Liver (tissue), 9 donors: ENCODE results near the gene ATP11B. TPM values are rescaled to one million over a fixed set of nuclear protein-coding genes. Genes with fewer than 3 reads are reported as not detected.

Source experiments
- DNase-seq: peaks from one replicate; pipeline ENCODE4 v3.0.0-alpha.2; 2017; ENCODE audit warnings: low spot score
- H3K27ac ChIP-seq, 2 donors: one replicate each; pipeline ENCODE4 v1.7.0; 2013; ENCODE audit warnings: inconsistent platforms in 2 of 2, low read length in 2 of 2, control low read depth in 1 of 2, low read depth in 1 of 2, mild to moderate bottlenecking in 1 of 2
- H3K27me3 ChIP-seq, 4 donors: one replicate each; pipeline versions ENCODE4 v1.6.1 to v1.7.0; 2013; ENCODE audit warnings: low read length in 3 of 4, inconsistent platforms in 1 of 4, mild to moderate bottlenecking in 1 of 4, moderate library complexity in 1 of 4; ENCODE audit not compliant: control insufficient read depth in 4 of 4, insufficient read depth in 4 of 4
- H3K36me3 ChIP-seq, 4 donors: one replicate each; pipeline versions ENCODE4 v1.6.1 to v1.7.0; 2013; ENCODE audit warnings: low read length in 3 of 4, mild to moderate bottlenecking in 3 of 4, low read depth in 1 of 4, moderate library complexity in 1 of 4; ENCODE audit not compliant: control insufficient read depth in 4 of 4, insufficient read depth in 3 of 4
- H3K4me1 ChIP-seq, 4 donors: one replicate each; pipeline versions ENCODE4 v1.6.1 to v1.7.0; 2013; ENCODE audit warnings: low read length in 3 of 4, mild to moderate bottlenecking in 3 of 4, moderate library complexity in 1 of 4; ENCODE audit not compliant: control insufficient read depth in 4 of 4, insufficient read depth in 4 of 4
- H3K4me3 ChIP-seq, 3 donors: one replicate each; pipeline versions ENCODE4 v1.6.1 to v1.7.0; 2013; ENCODE audit warnings: low read length in 3 of 3, control low read depth in 1 of 3, low read depth in 1 of 3, mild to moderate bottlenecking in 1 of 3
- H3K9ac ChIP-seq, 2 donors: one replicate each; pipeline ENCODE4 v1.7.0; 2013; ENCODE audit warnings: low read length in 2 of 2, mild to moderate bottlenecking in 2 of 2, moderate library complexity in 2 of 2, control low read depth in 1 of 2, low read depth in 1 of 2
- H3K9me3 ChIP-seq, 4 donors: one replicate each; pipeline versions ENCODE4 v1.6.1 to v1.7.0; 2013; ENCODE audit warnings: low read length in 3 of 4; ENCODE audit not compliant: control insufficient read depth in 4 of 4
- ATF3 ChIP-seq: IDR thresholded peaks from 2 replicates; pipeline ENCODE4 v1.6.1; 2016; ENCODE audit warnings: antibody characterized with exemption
- CTCF ChIP-seq: fragments of 150-350 bp; IDR thresholded peaks from 2 replicates; pipeline ENCODE4 v1.5.1; 2017; ENCODE audit warnings: improper control_type of control experiment, low read depth, low read length; ENCODE audit not compliant: missing input control
- EGR1 ChIP-seq, 2 donors: IDR thresholded peaks; 2 replicates each; pipeline ENCODE4 v1.6.1; 2016 to 2018; ENCODE audit warnings: antibody characterized with exemption in 2 of 2, low read depth in 2 of 2
- FOXA1 ChIP-seq: IDR thresholded peaks from 2 replicates; pipeline ENCODE4 v1.6.1; 2016; ENCODE audit warnings: antibody characterized with exemption
- FOXA2 ChIP-seq: IDR thresholded peaks from 2 replicates; pipeline ENCODE4 v1.6.1; 2016; ENCODE audit warnings: antibody characterized with exemption
- GABPA ChIP-seq, 2 donors: IDR thresholded peaks in 1 of 2; conservative IDR thresholded peaks in 1 of 2; 2 replicates each; pipeline ENCODE4 v1.6.1; 2016; ENCODE audit warnings: antibody characterized with exemption in 2 of 2, mild to moderate bottlenecking in 1 of 2, moderate library complexity in 1 of 2
- HNF4A ChIP-seq, 2 donors: conservative IDR thresholded peaks; 2 replicates each; pipeline ENCODE4 v1.6.1; 2016; ENCODE audit warnings: antibody characterized with exemption in 2 of 2, mild to moderate bottlenecking in 2 of 2
- HNF4G ChIP-seq: IDR thresholded peaks from 2 replicates; pipeline ENCODE4 v1.6.1; 2016; ENCODE audit warnings: antibody characterized with exemption
- JUND ChIP-seq, 2 donors: IDR thresholded peaks; 2 replicates each; pipeline ENCODE4 v1.6.1; 2016; ENCODE audit warnings: antibody characterized with exemption in 2 of 2
- MAX ChIP-seq: IDR thresholded peaks from 2 replicates; pipeline ENCODE4 v1.6.1; 2016; ENCODE audit warnings: antibody characterized with exemption
- NR2F2 ChIP-seq: IDR thresholded peaks from 2 replicates; pipeline ENCODE4 v1.6.1; 2016; ENCODE audit warnings: antibody characterized with exemption
- RAD21 ChIP-seq, 2 donors: IDR thresholded peaks; 2 replicates each; pipeline ENCODE4 v1.6.1; 2016; ENCODE audit warnings: antibody characterized with exemption in 2 of 2, mild to moderate bottlenecking in 2 of 2
- REST ChIP-seq: IDR thresholded peaks from 2 replicates; pipeline ENCODE4 v1.6.1; 2016; ENCODE audit warnings: antibody characterized with exemption, mild to moderate bottlenecking
- RXRA ChIP-seq, 2 donors: IDR thresholded peaks; 2 replicates each; pipeline ENCODE4 v1.6.1; 2017 to 2018; ENCODE audit warnings: antibody characterized with exemption in 2 of 2, mild to moderate bottlenecking in 1 of 2
- SP1 ChIP-seq: IDR thresholded peaks from 2 replicates; pipeline ENCODE4 v1.6.1; 2018; ENCODE audit warnings: antibody characterized with exemption, mild to moderate bottlenecking
- TAF1 ChIP-seq: conservative IDR thresholded peaks from 2 replicates; pipeline ENCODE4 v1.6.1; 2016; ENCODE audit warnings: antibody characterized with exemption, mild to moderate bottlenecking
- YY1 ChIP-seq: IDR thresholded peaks from 2 replicates; pipeline ENCODE4 v1.6.1; 2016; ENCODE audit warnings: antibody characterized with exemption, mild to moderate bottlenecking
- ZBTB33 ChIP-seq: IDR thresholded peaks from 2 replicates; pipeline ENCODE4 v1.6.1; 2016; ENCODE audit warnings: antibody characterized with exemption
- WGBS: extraction: QIAGEN DNeasy Blood & Tissue Kit; methylation state at CpG from one replicate; pipeline ENCODE4 v1.1.7; 2013; 5-methylcytosine and 5-hydroxymethylcytosine counted together
- polyA plus RNA-seq, 2 donors: library from polyadenylated mRNA; stranded (reverse) in 1 of 2; unstranded in 1 of 2; fragments of 200-250 nt in 1 of 2; fragments of >200 nt in 1 of 2; fragmentation: Nextera tagmentation in 1 of 2; extraction: Ambion mirVana in 1 of 2; gene quantifications; one replicate each; pipeline versions ENCODE4 v1.2.1 to v1.2.3, GENCODE V29; 2013 to 2015
- total RNA-seq, 2 donors: library from RNA; depleted of rRNA; stranded (reverse); fragments of >200 nt; gene quantifications; one replicate each; pipeline ENCODE4 v1.2.3, GENCODE V29; 2014
- donor health status: healthy.
- donor health status: healthy.
- donor health status: healthy.
- donor health status: healthy.
- donor health status: healthy.

Gene ATP11B
- total and polyA plus RNA-seq, 4 donors = 5.9 to 49.6 (median 19.0) TPM

- H3K9me3 ChIP-seq = no peaks in the 10 kb centered on the region
- DNase-seq = peak; percentile 67
- H3K36me3 ChIP-seq = no peaks in the 10 kb centered on the region
- peaks cover 3 to 22% (median 5%) of the 10 kb centered on the region in 4 donors for H3K4me1 ChIP-seq
- WGBS = under 1% methylated on average over 86 of the region's 86 CpGs
- peak overlapping the region; percentile 92 to 95 for H3K27ac ChIP-seq
- no peaks in the 10 kb centered on the region for H3K27me3 ChIP-seq
- peak overlapping the region; percentile 82 to 94 (median 88) for H3K4me3 ChIP-seq
- TF ChIP-seq TAF1 (no peak), CTCF (no peak), ZBTB33 (no peak), NR2F2 (no peak), GABPA (IDR thresholded peaks at IDR 0.05 in 1 of 2, conservative IDR thresholded peaks at IDR 0.05 in 1 of 2) (no peak), SP1 (no peak), HNF4G (no peak), EGR1 (IDR thresholded peaks at IDR 0.05; ENCODE audit: low read depth in 2 of 2) (no peak), FOXA1 (no peak), FOXA2 (no peak), REST (no peak), RAD21 (IDR thresholded peaks at IDR 0.05) (no peak), ATF3 (no peak), HNF4A (conservative IDR thresholded peaks at IDR 0.05) (no peak), RXRA (IDR thresholded peaks at IDR 0.05) (no peak), YY1 (no peak), JUND (IDR thresholded peaks at IDR 0.05) (no peak), MAX (no peak)
- peak overlapping the region; percentile 78 to 90 for H3K9ac ChIP-seq
Observed at GRCh38 chr3:182793663-182794454, 555 bp downstream of the ATP11B start.
